Keratinocyte (primary cell): ENCODE measurements around the gene AP3D1. TPM values are rescaled to one million over a fixed set of nuclear protein-coding genes. Genes with fewer than 3 reads are reported as not detected.

Experiments used
- DNase-seq: peaks from one replicate; pipeline ENCODE4 v3.0.0-alpha.2; 2011; ENCODE audit warnings: low read depth, missing footprints, low spot score
- FAIRE-seq: peaks from 2 replicates; lab custom pipeline; 2011; peaks lifted over from hg19 to GRCh38; lab: Jason Lieb, UNC
- H2AFZ ChIP-seq: 2 replicates; pipeline ENCODE4 v1.6.0; 2012; ENCODE audit warnings: low read length, control low read depth, inconsistent platforms; ENCODE audit not compliant: control insufficient read depth
- H3K27ac ChIP-seq: 2 replicates; pipeline ENCODE4 v1.5.1; 2011; ENCODE audit warnings: low read length; ENCODE audit not compliant: control insufficient read depth, insufficient read depth
- H3K27me3 ChIP-seq: 3 replicates; pipeline ENCODE4 v1.6.0; 2011; ENCODE audit warnings: low read length; ENCODE audit not compliant: control insufficient read depth, insufficient read depth; ENCODE audit errors: extremely low read depth
- H3K36me3 ChIP-seq, 2 experiments: 2 replicates in 1 of 2; 3 replicates in 1 of 2; pipeline ENCODE4 v1.5.1; 2011; ENCODE audit warnings: low read length in 2 of 2, mild to moderate bottlenecking in 1 of 2; ENCODE audit not compliant: control insufficient read depth in 2 of 2, insufficient read depth in 2 of 2; ENCODE audit errors: extremely low read depth in 1 of 2
- H3K4me1 ChIP-seq: 3 replicates; pipeline ENCODE4 v1.5.1; 2011; ENCODE audit warnings: low read length; ENCODE audit not compliant: control insufficient read depth, insufficient read depth; ENCODE audit errors: extremely low read depth
- H3K4me2 ChIP-seq: 3 replicates; pipeline ENCODE4 v1.6.0; 2011; ENCODE audit warnings: low read depth, low read length; ENCODE audit not compliant: control insufficient read depth, insufficient read depth; ENCODE audit errors: extremely low read depth
- H3K4me3 ChIP-seq, 3 experiments: fragments of 200-600 bp in 1 of 3; sonication (generic) in 1 of 3; 2 replicates in 2 of 3; 3 replicates in 1 of 3; pipeline ENCODE4 v1.5.1; 2011 to 2016; ENCODE audit warnings: low read length in 3 of 3, mild to moderate bottlenecking in 3 of 3, control low read depth in 2 of 3, inconsistent platforms in 1 of 3, low read depth in 1 of 3, mixed read lengths in 1 of 3, mixed run types in 1 of 3, moderate library complexity in 1 of 3; ENCODE audit not compliant: control insufficient read depth in 2 of 3, insufficient read depth in 2 of 3; ENCODE audit errors: extremely low read depth in 1 of 3
- H3K79me2 ChIP-seq: 2 replicates; pipeline ENCODE4 v1.6.0; 2012; ENCODE audit warnings: low read length; ENCODE audit not compliant: control insufficient read depth, insufficient read depth
- H3K9ac ChIP-seq: 3 replicates; pipeline ENCODE4 v1.6.0; 2011; ENCODE audit warnings: low read length; ENCODE audit not compliant: control insufficient read depth, insufficient read depth; ENCODE audit errors: extremely low read depth
- H3K9me1 ChIP-seq: 3 replicates; pipeline ENCODE4 v1.6.0; 2011; ENCODE audit warnings: low read length; ENCODE audit not compliant: control insufficient read depth, insufficient read depth; ENCODE audit errors: extremely low read depth
- H3K9me3 ChIP-seq: 2 replicates; pipeline ENCODE4 v1.5.1; 2012; ENCODE audit warnings: low read depth, low read length; ENCODE audit not compliant: control insufficient read depth
- H4K20me1 ChIP-seq: 3 replicates; pipeline ENCODE4 v1.6.0; 2011; ENCODE audit warnings: low read length; ENCODE audit not compliant: control insufficient read depth, insufficient read depth; ENCODE audit errors: extremely low read depth
- EZH2 ChIP-seq: IDR thresholded peaks from one replicate; pipeline ENCODE4 v1.6.1; 2012; ENCODE audit warnings: inconsistent platforms, mild to moderate bottlenecking, low read length, moderate library complexity
- dilution Hi-C: fragments of 300-500 bp; cut with MboI; formaldehyde crosslinking; loops from one replicate; pipeline ENCODE4 v1.7.0; 2020; ENCODE audit warnings: low sequenced_read_pairs; ENCODE audit not compliant: extremely low pct_ligation_motif_present
- polyA plus RNA-seq, 5 experiments: library from polyadenylated mRNA; depleted of rRNA in 3 of 5; stranded (reverse) in 3 of 5; stranded (forward) in 1 of 5; unstranded in 1 of 5; fragments of >200 nt; gene quantifications; 1 replicate in 1 of 5; 2 replicates in 3 of 5; 3 replicates in 1 of 5; pipeline versions ENCODE4 v1.2.1 to v1.2.3, GENCODE V29; 2011 to 2012; ENCODE audit warnings: missing spikeins in 2 of 5, low read depth in 1 of 5, low replicate concordance in 1 of 5
- TF ChIP-seq, protein P1 (sequence below), 3 experiments: IDR thresholded peaks in 1 of 3; conservative IDR thresholded peaks in 1 of 3; optimal IDR thresholded peaks in 1 of 3; 2 replicates in 2 of 3; 3 replicates in 1 of 3; pipeline versions ENCODE3 to v1.5.1; 2011; ENCODE audit warnings: low read length in 3 of 3, mild to moderate bottlenecking in 3 of 3, moderate library complexity in 2 of 3, control low read depth in 1 of 3, inconsistent platforms in 1 of 3; ENCODE audit not compliant: insufficient read depth in 2 of 3; ENCODE audit errors: extremely low read depth in 1 of 3

AP3D1 gene
- polyA plus RNA-seq, 1 donor (not counting 4 experiments of a cell fraction or from before 2014, with no cell fraction given) = 56.1 TPM

DNA sequence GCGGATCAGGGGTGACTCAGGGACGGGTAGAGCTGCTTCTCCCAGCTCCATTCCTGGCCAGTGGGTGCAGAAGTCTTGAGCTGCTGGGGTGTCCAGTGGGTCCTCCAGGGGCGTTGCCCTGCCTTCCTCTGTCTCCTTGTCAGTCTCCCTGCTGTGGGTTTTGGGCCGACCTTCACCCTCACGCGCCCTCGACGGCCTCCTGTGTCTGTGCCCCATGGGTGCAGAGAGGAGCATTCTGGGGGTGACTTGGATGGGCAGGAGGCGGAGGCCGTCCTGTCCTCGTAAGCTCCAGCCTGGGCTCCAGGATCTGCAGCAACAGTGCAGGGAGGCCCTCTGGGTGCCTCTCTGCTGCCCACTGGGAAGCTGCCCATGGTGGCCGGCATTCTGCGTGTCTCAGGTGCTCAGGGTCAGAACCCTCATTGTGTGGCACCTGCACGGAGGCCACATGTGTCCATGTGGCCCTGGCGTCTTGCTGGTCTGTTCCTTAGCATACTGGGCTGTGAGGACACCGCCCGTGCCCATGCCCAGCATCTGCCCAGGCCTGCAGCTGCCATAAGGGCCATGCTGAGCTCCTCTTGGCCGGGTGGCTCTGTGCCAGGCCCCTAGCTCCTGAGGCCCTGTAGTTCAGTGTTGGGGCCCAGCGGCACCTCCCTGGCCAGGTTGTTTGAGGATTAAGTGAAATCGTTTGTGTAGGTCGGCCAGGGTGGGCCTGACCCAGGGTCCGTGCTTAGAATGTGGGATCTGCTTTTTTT lies 29.7 kb upstream of the AP3D1 start:
- DNase-seq (no peak), FAIRE-seq (no peak)
- H3K4me2 ChIP-seq = no peak overlapping the region
- no peak overlapping the region for H2AFZ ChIP-seq
- H3K27me3 ChIP-seq = no peaks in the 10 kb centered on the region
- no peak for TF ChIP-seq EZH2
- H3K9ac ChIP-seq = no peak overlapping the region
- dilution Hi-C loops = no loop called here
- no peaks in the 10 kb centered on the region for H3K9me3 ChIP-seq
- H3K36me3 ChIP-seq = peaks cover 12 to 21% of the 10 kb centered on the region in 2 experiments
- no peak overlapping the region for H3K4me3 ChIP-seq
- H3K4me1 ChIP-seq = peaks cover 9% of the 10 kb centered on the region
- H3K27ac ChIP-seq = no peak overlapping the region
- H3K9me1 ChIP-seq = peaks cover 2% of the 10 kb centered on the region
- H3K79me2 ChIP-seq = peaks cover 72% of the 10 kb centered on the region
- H4K20me1 ChIP-seq = peaks cover 22% of the 10 kb centered on the region

DNA sequence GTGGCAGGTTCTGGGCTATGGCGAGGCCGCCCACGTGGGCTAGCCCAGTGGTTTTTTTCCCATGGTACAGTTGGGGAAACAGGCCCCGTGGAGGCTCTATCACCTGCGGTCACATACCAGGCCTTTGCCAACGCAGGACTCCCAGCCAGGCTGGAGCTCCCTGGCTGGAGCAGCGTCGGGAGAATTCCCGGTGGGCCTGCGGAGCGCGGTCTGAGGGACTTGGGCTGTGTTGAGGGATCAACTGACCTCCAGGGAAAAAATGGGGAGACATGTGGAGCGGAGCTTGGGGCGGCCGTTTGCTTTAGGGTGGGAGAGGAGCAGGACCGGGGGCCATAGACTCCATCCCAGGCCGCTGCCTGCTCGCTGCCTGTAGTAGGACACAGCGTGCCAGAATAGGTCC lies 28.7 kb upstream of the AP3D1 start:
- Histone ChIP-seq H3K4me3 (no peak overlapping the region), H3K4me1 (peaks cover 11% of the 10 kb centered on the region), H3K27ac (no peak overlapping the region), H3K9me1 (peaks cover 2% of the 10 kb centered on the region), H3K4me2 (no peak overlapping the region), H3K9ac (no peak overlapping the region), H2AFZ (no peak overlapping the region), H3K27me3 (no peaks in the 10 kb centered on the region), H3K9me3 (no peaks in the 10 kb centered on the region), H3K79me2 (peaks cover 77% of the 10 kb centered on the region), H4K20me1 (peaks cover 22% of the 10 kb centered on the region), H3K36me3 (peaks cover 11 to 17% of the 10 kb centered on the region in 2 experiments)
- FAIRE-seq (no peak), DNase-seq (no peak)
- no peak for TF ChIP-seq EZH2
- TF ChIP-seq, protein P1, sequence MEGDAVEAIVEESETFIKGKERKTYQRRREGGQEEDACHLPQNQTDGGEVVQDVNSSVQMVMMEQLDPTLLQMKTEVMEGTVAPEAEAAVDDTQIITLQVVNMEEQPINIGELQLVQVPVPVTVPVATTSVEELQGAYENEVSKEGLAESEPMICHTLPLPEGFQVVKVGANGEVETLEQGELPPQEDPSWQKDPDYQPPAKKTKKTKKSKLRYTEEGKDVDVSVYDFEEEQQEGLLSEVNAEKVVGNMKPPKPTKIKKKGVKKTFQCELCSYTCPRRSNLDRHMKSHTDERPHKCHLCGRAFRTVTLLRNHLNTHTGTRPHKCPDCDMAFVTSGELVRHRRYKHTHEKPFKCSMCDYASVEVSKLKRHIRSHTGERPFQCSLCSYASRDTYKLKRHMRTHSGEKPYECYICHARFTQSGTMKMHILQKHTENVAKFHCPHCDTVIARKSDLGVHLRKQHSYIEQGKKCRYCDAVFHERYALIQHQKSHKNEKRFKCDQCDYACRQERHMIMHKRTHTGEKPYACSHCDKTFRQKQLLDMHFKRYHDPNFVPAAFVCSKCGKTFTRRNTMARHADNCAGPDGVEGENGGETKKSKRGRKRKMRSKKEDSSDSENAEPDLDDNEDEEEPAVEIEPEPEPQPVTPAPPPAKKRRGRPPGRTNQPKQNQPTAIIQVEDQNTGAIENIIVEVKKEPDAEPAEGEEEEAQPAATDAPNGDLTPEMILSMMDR (optimal IDR thresholded peaks at IDR 0.05 in 1 of 3, IDR thresholded peaks at IDR 0.05 in 1 of 3, conservative IDR thresholded peaks at IDR 0.05 in 1 of 3; ENCODE audit: extremely low read depth in 1 of 3, insufficient read depth in 2 of 3, low read length in 3 of 3) = no peak
- dilution Hi-C loops = no loop called here
